ENCODE results near the gene PACRG. TPM values are rescaled to one million over a fixed set of nuclear protein-coding genes. Genes with fewer than 3 reads are reported as not detected.

PACRG gene
- total RNA-seq, 2 donors from 2014 or later, result 13.0 TPM; not detected in 1

- no peak overlapping the region for H3K27ac ChIP-seq
- DNase-seq (ENCODE audit: low spot score), result no peak
- peaks cover 4% of the 10 kb centered on the region for H3K9me3 ChIP-seq
- H3K27me3 ChIP-seq (replicated peaks; ENCODE audit: insufficient read depth), result no peaks in the 10 kb centered on the region
- ATAC-seq (ENCODE audit: insufficient number of reproducible peaks, low FRiP score, low read depth), result no peak
- no peak overlapping the region for H3K4me3 ChIP-seq
- no peaks in the 10 kb centered on the region for H3K4me1 ChIP-seq (ENCODE audit: control insufficient read depth in 1 of 2, low read depth in 2 of 2)
- no peaks in the 10 kb centered on the region for H3K36me3 ChIP-seq
- TF ChIP-seq CTCF (IDR thresholded peaks at IDR 0.05), result no peak
These were observed 212.7 kb downstream of the PACRG start for GRCh38 chr6:162940426-162940825.

- no peak for TF ChIP-seq CTCF (IDR thresholded peaks at IDR 0.05)
- Histone ChIP-seq H3K4me1 (ENCODE audit: control insufficient read depth in 1 of 2, low read depth in 2 of 2) (no peaks in the 10 kb centered on the region), H3K27ac (no peak overlapping the region), H3K9me3 (peaks cover under 1% of the 10 kb centered on the region), H3K36me3 (no peaks in the 10 kb centered on the region), H3K4me3 (no peak overlapping the region), H3K27me3 (replicated peaks; ENCODE audit: insufficient read depth) (no peaks in the 10 kb centered on the region)
- ATAC-seq (ENCODE audit: insufficient number of reproducible peaks, low FRiP score, low read depth), result no peak
- no peak for DNase-seq (ENCODE audit: low spot score)
These were observed 213.4 kb downstream of the PACRG start for GRCh38 chr6:162941128-162941527.

GRCh38 chr6:162942866-162943265, 215.1 kb downstream of the PACRG start:
- H3K27me3 ChIP-seq (replicated peaks; ENCODE audit: insufficient read depth), result no peaks in the 10 kb centered on the region
- TF ChIP-seq CTCF (IDR thresholded peaks at IDR 0.05), result no peak
- H3K9me3 ChIP-seq, result no peaks in the 10 kb centered on the region
- no peak overlapping the region for H3K4me3 ChIP-seq
- ATAC-seq (ENCODE audit: insufficient number of reproducible peaks, low FRiP score, low read depth), result no peak
- H3K4me1 ChIP-seq (ENCODE audit: control insufficient read depth in 1 of 2, low read depth in 2 of 2), result no peaks in the 10 kb centered on the region
- no peaks in the 10 kb centered on the region for H3K36me3 ChIP-seq
- H3K27ac ChIP-seq, result no peak overlapping the region
- no peak for DNase-seq (ENCODE audit: low spot score)

GRCh38 chr6:162943369-162943768, 215.6 kb downstream of the PACRG start:
- Histone ChIP-seq H3K4me3 (no peak overlapping the region), H3K27ac (no peak overlapping the region), H3K9me3 (no peaks in the 10 kb centered on the region), H3K36me3 (no peaks in the 10 kb centered on the region), H3K4me1 (ENCODE audit: control insufficient read depth in 1 of 2, low read depth in 2 of 2) (no peaks in the 10 kb centered on the region), H3K27me3 (replicated peaks; ENCODE audit: insufficient read depth) (no peaks in the 10 kb centered on the region)
- TF ChIP-seq CTCF (IDR thresholded peaks at IDR 0.05), result no peak
- ATAC-seq (ENCODE audit: insufficient number of reproducible peaks, low FRiP score, low read depth) (no peak), DNase-seq (ENCODE audit: low spot score) (no peak)

GRCh38 chr6:162951164-162951743, 223.5 kb downstream of the PACRG start:
- Histone ChIP-seq H3K36me3 (no peaks in the 10 kb centered on the region), H3K4me3 (no peak overlapping the region), H3K27ac (no peak overlapping the region), H3K27me3 (replicated peaks; ENCODE audit: insufficient read depth) (no peaks in the 10 kb centered on the region), H3K9me3 (no peaks in the 10 kb centered on the region), H3K4me1 (ENCODE audit: control insufficient read depth in 1 of 2, low read depth in 2 of 2) (no peaks in the 10 kb centered on the region)
- TF ChIP-seq CTCF (IDR thresholded peaks at IDR 0.05), result no peak
- ATAC-seq (ENCODE audit: insufficient number of reproducible peaks, low FRiP score, low read depth), result no peak
- no peak for DNase-seq (ENCODE audit: low spot score)

All from thoracic aorta (tissue), 2 donors.